Testis (tissue), 3 donors: ENCODE measurements around the gene EXOC2. TPM values are rescaled to one million over a fixed set of nuclear protein-coding genes. Genes with fewer than 3 reads are reported as not detected.
"Not testable (repeated sequence)": the region's sequence is repeated elsewhere in the genome, so short reads cannot be mapped to it uniquely, and the experiment has no call there.

Experiments used
- DNase-seq: peaks from one replicate; pipeline ENCODE4 v3.0.0-alpha.2; 2019
- H3K27ac ChIP-seq, 2 donors: fragments of 200-600 bp; sonication (generic); one replicate each; pipeline ENCODE4 v1.5.1; 2019
- H3K27me3 ChIP-seq: fragments of 200-600 bp; sonication (generic); one replicate; pipeline ENCODE4 v1.5.1; 2019
- H3K36me3 ChIP-seq: fragments of 200-600 bp; sonication (generic); one replicate; pipeline ENCODE4 v1.5.1; 2017; ENCODE audit warnings: low read depth; ENCODE audit errors: missing control alignments
- H3K4me1 ChIP-seq: fragments of 200-600 bp; sonication (generic); one replicate; pipeline ENCODE4 v1.5.1; 2019
- H3K4me3 ChIP-seq, 2 donors: fragments of 200-600 bp; sonication (generic); one replicate each; pipeline ENCODE4 v1.5.1; 2017 to 2019
- H3K9me3 ChIP-seq: fragments of 200-600 bp; sonication (generic); one replicate; pipeline ENCODE4 v1.5.1; 2017
- POLR2A ChIP-seq: fragments of 450-650 bp; IDR thresholded peaks from one replicate; pipeline ENCODE4 v1.6.1; 2017; ENCODE audit warnings: antibody characterized with exemption, mild to moderate bottlenecking, moderate library complexity
- WGBS, 2 donors: methylation state at CpG; one replicate each; pipeline ENCODE4 v1.1.5; 2018; 5-methylcytosine and 5-hydroxymethylcytosine counted together
- intact Hi-C: fragments of 100-400 bp; cut with DNase I; formaldehyde crosslinking; loops from one replicate; pipeline ENCODE4 v1.15.1; 2023; ENCODE audit warnings: low total_unique reads
- polyA plus RNA-seq: library from polyadenylated mRNA; stranded (reverse); fragments of 350-450 nt; fragmentation: Illumina TruSeq; extraction: RNeasy Lipid Tissue Mini Kit (QIAGEN cat#74804); gene quantifications from one replicate; pipeline ENCODE4 v1.2.3, GENCODE V29; 2014; ENCODE audit warnings: low read depth, low replicate concordance; ENCODE audit not compliant: insufficient read depth
- total RNA-seq, 2 donors: library from RNA; depleted of rRNA; stranded (reverse); fragments of >200 nt; gene quantifications; one replicate each; pipeline ENCODE4 v1.2.3, GENCODE V29; 2016
- TF ChIP-seq, protein P1 (sequence below), 3 experiments: fragments of 450-650 bp in 2 of 3; fragments of 200-600 bp in 1 of 3; sonication (generic) in 1 of 3; IDR thresholded peaks; one replicate each; pipeline ENCODE4 v1.5.1; 2016 to 2019; ENCODE audit warnings: antibody characterized with exemption in 3 of 3, mild to moderate bottlenecking in 2 of 3, moderate library complexity in 1 of 3

EXOC2 gene
- total and polyA plus RNA-seq, 3 donors from 2014 or later, result 32.8 to 51.0 (median 44.3) TPM

DNA sequence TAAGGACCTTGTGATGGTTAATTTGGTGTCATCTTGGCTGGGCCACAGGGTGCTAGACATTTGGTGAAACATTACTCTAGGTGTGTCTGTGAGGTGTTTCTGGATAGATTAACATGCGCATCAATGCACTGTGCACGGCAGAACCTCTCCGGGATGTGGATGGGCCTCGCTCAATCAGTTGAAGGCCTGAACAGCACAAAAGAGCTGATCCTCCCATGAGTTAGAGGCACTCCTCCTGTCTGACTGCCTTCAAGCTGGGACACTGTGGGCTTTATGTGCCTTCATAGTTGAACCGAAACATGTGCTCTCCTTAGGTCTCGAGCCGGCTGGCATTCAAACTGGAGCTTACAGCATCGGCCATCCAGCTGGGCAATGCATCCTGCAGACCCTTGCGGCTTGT, 124.9 kb downstream of the EXOC2 start:
- H3K36me3 ChIP-seq, result no peaks in the 10 kb centered on the region
- DNase-seq, result no peak
- no peak for TF ChIP-seq POLR2A
- TF ChIP-seq, protein P1, sequence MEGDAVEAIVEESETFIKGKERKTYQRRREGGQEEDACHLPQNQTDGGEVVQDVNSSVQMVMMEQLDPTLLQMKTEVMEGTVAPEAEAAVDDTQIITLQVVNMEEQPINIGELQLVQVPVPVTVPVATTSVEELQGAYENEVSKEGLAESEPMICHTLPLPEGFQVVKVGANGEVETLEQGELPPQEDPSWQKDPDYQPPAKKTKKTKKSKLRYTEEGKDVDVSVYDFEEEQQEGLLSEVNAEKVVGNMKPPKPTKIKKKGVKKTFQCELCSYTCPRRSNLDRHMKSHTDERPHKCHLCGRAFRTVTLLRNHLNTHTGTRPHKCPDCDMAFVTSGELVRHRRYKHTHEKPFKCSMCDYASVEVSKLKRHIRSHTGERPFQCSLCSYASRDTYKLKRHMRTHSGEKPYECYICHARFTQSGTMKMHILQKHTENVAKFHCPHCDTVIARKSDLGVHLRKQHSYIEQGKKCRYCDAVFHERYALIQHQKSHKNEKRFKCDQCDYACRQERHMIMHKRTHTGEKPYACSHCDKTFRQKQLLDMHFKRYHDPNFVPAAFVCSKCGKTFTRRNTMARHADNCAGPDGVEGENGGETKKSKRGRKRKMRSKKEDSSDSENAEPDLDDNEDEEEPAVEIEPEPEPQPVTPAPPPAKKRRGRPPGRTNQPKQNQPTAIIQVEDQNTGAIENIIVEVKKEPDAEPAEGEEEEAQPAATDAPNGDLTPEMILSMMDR (IDR thresholded peaks at IDR 0.05), result no peak
- no peak overlapping the region for H3K27ac ChIP-seq
- intact Hi-C loops, result no loop called here
- H3K4me1 ChIP-seq, result no peaks in the 10 kb centered on the region
- no peaks in the 10 kb centered on the region for H3K9me3 ChIP-seq
- H3K27me3 ChIP-seq, result no peaks in the 10 kb centered on the region
- H3K4me3 ChIP-seq, result no peak overlapping the region
- WGBS, 2 donors, result 84 to 96% methylated on average over 8 to 9 of the region's 9 CpGs

DNA sequence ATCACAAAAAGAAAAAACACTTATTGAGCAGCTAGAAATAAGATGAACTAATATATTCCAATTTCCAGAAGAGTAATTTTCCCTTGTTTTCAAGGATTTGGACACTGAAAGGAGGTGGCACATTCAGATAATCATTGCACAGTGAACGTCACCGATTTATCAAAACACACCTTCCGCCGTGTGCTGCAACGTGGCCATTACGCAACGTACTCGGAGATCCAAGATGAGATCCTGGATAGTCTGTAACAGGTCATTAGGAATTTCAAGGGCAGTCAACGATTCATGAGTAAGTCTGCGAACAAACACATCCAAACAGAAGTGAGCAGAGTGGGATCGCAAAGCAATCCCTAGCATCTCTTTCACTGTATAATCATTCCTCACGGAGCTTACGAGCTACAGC, 129.1 kb downstream of the EXOC2 start:
- WGBS, 2 donors, result 94 to 96% methylated on average over 13 of the region's 13 CpGs
- intact Hi-C loops, result no loop called here
- Histone ChIP-seq H3K36me3 (no peaks in the 10 kb centered on the region), H3K4me1 (no peaks in the 10 kb centered on the region), H3K4me3 (no peak overlapping the region), H3K9me3 (no peaks in the 10 kb centered on the region), H3K27ac (no peak overlapping the region), H3K27me3 (no peaks in the 10 kb centered on the region)
- DNase-seq, result no peak
- TF ChIP-seq POLR2A, result no peak
- TF ChIP-seq, protein P1 (IDR thresholded peaks at IDR 0.05), result no peak

DNA sequence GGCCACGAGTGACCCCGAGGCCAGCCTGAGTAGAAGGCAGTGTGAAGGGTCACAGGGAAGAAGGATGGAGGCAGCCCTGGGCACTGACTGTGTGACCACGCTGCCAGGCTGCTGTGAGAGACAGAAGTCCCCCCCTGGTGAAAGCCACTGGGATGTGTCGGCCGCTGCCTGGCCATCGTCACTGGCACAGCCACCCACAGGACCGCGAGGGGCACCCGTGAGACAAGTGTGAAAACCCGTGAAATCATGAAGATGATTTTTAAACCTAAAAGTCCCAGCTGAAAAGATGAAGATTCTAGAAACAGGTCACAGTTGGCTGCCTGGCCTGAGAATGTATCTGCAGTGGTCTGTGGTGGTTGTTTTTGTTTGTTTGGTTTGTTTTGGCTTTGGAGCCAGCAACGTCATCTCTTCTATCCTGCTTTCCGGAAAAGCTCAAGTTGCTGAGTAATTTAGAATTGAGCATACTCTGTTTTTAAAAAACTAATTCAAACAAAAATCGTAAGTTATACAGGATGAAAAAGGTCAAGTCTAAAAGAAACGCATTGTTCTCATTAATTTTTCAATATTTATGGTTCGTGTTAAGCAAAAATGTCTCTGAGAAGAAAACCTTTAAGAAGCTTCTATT, 130.8 kb downstream of the EXOC2 start:
- TF ChIP-seq, protein P1 (IDR thresholded peaks at IDR 0.05), result no peak
- no peak for TF ChIP-seq POLR2A
- peak; percentile 41 for DNase-seq
- Histone ChIP-seq H3K4me1 (no peaks in the 10 kb centered on the region), H3K27me3 (no peaks in the 10 kb centered on the region), H3K4me3 (no peak overlapping the region), H3K27ac (peak overlapping the region; percentile 21 to 74), H3K9me3 (no peaks in the 10 kb centered on the region), H3K36me3 (no peaks in the 10 kb centered on the region)
- intact Hi-C loops, result no loop called here
- 55 to 61% methylated on average over 15 of the region's 15 CpGs for WGBS, 2 donors

DNA sequence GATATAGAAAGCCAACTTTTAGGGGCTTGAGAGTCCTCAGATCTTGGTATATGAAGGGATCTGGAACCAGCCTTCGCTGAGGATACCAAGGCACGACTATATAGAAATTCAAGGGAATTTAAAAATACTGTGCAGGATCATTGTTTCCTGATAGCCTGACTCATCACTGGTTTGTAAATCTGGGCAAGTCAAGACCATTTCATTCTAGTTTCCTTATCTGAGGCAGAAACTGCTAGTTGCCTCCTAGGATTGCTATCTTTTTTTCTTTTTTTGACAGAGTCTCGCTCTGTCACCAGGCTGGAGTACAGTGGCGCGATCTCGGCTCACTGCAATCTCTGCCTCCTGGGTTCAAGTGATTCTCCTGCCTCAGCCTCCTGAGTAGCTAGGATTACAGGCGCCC, 131.6 kb downstream of the EXOC2 start:
- H3K27me3 ChIP-seq, H3K36me3 ChIP-seq, DNase-seq, H3K4me1 ChIP-seq, H3K9me3 ChIP-seq, H3K4me3 ChIP-seq, intact Hi-C loops: not testable (repeated sequence)
- peak overlapping the region in 1 of 2 donors; percentile 74 for H3K27ac ChIP-seq
- WGBS, 2 donors, result 92 to 96% methylated on average over 7 of the region's 7 CpGs

DNA sequence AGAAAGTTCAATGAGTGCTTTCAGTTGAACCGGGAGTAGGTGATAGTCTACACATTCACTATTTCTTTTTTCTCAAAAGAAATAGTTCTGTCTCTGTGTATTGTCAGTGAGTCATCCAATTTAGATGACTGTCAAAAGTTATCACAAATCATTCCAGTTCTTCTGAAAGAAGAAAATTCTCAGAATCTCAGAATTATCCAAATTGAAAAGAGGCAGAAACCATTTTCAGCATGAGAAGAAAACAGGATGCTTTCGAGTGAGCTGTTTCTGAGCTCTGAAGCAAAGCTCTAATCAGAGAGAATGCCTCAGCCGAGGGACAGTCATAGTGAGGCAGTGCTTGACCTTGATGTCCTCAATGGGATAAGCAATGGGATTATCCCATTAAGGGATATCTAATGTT, 134.0 kb downstream of the EXOC2 start:
- WGBS, 2 donors, result 83% methylated on average over 3 of the region's 3 CpGs
- Histone ChIP-seq H3K27ac (no peak overlapping the region), H3K36me3 (no peaks in the 10 kb centered on the region), H3K4me3 (no peak overlapping the region), H3K9me3 (no peaks in the 10 kb centered on the region), H3K4me1 (no peaks in the 10 kb centered on the region), H3K27me3 (no peaks in the 10 kb centered on the region)
- TF ChIP-seq, protein P1 (IDR thresholded peaks at IDR 0.05), result no peak
- no peak for TF ChIP-seq POLR2A
- intact Hi-C loops, result no loop called here
- no peak for DNase-seq
